ENCODE measurements around the gene PWP1.
"Not testable (repeated sequence)": the region's sequence is repeated elsewhere in the genome, so short reads cannot be mapped to it uniquely, and the experiment has no call there.

Gene PWP1

GRCh38 chr12:107668320-107669098, 17.1 kb upstream of the PWP1 start:
- no peak for DNase-seq (ENCODE audit: low read depth)

DNA sequence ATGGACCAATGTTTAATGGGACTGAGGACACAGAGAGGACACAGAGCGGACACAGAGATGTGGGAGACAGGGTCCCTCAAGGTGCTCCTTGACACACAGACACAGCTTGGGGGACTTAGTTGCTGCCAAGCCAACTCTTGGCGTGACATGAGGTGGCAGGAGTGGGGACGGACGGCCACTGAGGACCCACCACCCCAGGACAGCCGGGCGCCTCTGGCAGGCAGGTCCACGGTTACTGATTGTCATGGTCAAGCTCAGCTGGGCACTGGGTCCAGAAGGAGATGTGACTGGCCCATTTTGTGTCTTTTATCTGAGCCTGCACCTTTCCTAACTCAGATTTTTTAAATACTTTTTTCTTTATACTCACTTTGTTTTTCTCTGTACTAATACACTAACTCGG, 15.7 kb upstream of the PWP1 start:
- no peak for DNase-seq (ENCODE audit: low read depth)

DNA sequence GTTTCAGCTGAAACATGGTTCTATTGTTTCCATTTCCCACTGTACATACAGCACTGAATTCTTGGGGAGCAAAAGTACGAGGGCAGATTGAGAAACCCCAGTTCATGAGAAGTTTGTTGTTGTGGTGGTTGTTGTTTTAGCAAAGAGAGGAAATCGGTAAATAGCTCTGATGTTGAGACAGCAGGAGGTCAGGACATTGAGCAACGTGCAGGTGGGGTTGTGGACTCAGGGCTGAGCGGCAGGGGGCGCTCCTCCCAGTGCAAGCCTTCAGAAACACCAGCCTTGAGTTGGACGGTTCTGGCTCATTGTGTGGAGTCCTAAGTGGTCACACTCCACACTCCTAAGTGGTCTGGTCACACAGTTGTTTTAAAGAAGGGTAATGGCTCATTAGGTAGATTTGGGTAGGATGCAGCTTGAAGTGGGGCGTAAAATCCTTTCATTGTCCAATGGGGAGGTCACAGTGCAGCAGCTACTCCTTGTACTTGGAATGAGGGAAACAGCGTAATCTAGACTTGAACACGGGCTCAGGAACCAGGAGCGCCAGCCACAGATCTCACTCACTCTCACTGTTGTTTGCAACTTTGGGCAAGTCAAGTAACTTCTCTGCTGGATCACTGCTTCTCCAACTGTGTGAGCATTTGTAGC, 14.5 kb upstream of the PWP1 start:
- no peak for DNase-seq (ENCODE audit: low read depth)

- no peak for DNase-seq (ENCODE audit: low read depth)
These were observed 7.9 kb upstream of the PWP1 start for GRCh38 chr12:107677671-107678070.

GRCh38 chr12:107679336-107679735, 6.3 kb upstream of the PWP1 start:
- no peak for DNase-seq (ENCODE audit: low read depth)

- DNase-seq (ENCODE audit: low read depth): no peak
These were observed 4.2 kb upstream of the PWP1 start for GRCh38 chr12:107681455-107681835.

DNA sequence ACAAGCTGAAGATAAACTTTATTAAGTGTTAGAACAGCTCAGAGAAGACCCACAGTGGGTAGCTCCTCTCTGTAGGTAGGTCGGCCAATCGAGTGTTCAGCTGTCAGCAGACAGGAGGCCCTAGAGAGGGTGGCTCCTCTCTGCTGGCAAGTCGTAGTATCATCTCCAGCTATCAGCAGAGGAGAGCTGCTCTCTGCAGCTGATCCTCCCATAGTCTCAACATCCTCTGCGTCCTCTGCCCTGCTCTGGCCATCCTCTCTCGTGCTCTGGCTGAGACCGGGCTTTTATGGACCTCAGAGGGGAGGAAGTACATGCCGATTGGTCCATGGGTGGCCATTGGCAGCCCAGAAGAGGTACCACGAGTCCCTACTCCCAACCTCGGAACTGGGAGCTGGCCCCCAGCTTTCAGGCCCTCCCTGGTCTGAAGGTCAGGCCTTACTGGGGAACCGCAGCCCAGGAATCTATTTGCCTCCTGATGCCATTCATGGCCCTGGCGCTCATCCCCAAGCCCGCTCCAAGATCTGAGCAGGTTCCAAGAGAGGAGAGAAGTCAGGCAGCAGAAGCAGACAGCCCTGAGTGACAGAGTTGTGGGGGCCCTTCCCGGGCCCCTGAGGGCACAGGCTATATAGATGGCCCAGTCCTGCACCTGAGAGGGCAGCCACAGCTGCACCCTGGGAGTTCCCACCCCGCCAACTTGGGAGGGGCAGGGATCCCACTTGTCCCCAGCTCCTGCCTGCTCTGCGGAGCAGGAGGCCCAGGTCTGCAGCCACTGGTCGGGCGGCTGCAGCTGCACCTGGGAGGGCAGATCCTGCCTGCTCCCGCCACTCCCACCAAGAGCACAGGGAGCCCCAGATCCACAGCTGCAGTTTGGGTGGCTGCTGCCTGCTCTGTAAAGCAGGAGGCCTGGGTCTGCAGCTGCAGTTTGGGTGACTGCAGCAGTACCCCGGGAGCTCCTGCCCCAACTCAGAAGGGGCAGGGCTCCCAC, 3.5 kb upstream of the PWP1 start:
- no peak for DNase-seq (ENCODE audit: low read depth)

- no peak for DNase-seq (ENCODE audit: low read depth)
These were observed 1.4 kb upstream of the PWP1 start for GRCh38 chr12:107684029-107684795.

DNA sequence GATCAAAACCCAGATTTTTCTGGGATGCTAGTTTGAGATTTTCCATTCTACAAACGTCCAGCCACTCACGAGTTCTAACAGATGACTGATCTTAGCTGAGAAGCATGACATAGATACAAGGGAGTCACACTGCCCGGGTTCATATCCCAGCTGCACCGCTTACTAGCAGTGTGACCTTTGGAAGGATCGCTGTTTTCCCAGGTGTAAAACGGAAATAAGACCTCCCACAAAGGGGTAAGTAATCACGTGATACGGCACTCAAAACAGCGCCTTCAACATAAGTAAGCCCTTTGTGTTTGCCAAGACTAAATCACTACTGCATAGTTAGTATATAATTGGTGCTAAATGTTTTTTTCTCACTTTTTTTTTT, 624 bp upstream of the PWP1 start:
- DNase-seq (ENCODE audit: low read depth): no peak

GRCh38 chr12:107695772-107696171, 10.2 kb downstream of the PWP1 start:
- not testable (repeated sequence) for DNase-seq (ENCODE audit: low read depth)

- DNase-seq (ENCODE audit: low read depth): no peak
These were observed 16.5 kb downstream of the PWP1 start for GRCh38 chr12:107702106-107702505.

- DNase-seq (ENCODE audit: low read depth): no peak
These were observed 18.4 kb downstream of the PWP1 start for GRCh38 chr12:107704041-107704440.

GRCh38 chr12:107705522-107705921, 19.9 kb downstream of the PWP1 start:
- not testable (repeated sequence) for DNase-seq (ENCODE audit: low read depth)

GRCh38 chr12:107715780-107716179, 30.2 kb downstream of the PWP1 start:
- DNase-seq (ENCODE audit: low read depth): no peak

- DNase-seq (ENCODE audit: low read depth): no peak
These were observed 33.0 kb downstream of the PWP1 start for GRCh38 chr12:107718606-107719005.

DNA sequence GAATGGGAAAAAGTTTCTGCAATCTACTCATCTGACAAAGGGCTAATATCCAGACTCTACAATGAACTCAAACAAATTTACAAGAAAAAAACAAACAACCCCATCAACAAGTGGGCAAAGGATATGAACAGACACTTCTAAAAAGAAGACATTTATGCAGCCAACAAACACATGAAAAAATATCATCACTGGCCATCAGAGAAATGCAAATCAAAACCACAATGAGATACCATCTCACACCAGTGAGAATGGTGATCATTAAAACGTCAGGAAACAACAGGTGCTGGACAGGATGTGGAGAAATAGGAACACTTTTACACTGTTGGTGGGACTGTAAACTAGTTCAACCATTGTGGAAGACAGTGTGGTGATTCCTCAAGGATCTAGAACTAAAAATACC, 41.7 kb downstream of the PWP1 start:
- not testable (repeated sequence) for DNase-seq (ENCODE audit: low read depth)

GRCh38 chr12:107727742-107728141, 42.1 kb downstream of the PWP1 start:
- DNase-seq (ENCODE audit: low read depth): not testable (repeated sequence)

- DNase-seq (ENCODE audit: low read depth): no peak
These were observed 45.2 kb downstream of the PWP1 start for GRCh38 chr12:107730618-107731341.

DNA sequence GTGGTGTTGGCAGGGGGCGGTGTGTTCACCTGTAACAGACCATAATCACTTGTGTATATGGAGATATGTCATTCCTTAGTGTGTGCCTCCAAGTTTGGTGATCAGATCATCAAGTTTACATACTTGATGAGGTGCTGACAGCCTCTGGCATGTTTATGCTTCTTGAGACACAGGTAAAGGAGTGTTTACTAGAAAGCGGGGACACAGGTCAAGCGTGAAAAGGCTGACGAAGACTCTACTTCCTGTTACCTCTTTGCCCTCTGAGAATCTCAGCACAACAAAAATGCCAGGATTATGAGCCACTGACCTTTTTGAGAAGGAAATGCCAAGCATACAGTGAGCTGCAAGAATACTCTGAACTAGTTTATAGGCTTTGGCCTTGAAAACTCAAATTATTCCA, 45.8 kb downstream of the PWP1 start:
- DNase-seq (ENCODE audit: low read depth): no peak

- DNase-seq (ENCODE audit: low read depth): no peak
These were observed 46.8 kb downstream of the PWP1 start for GRCh38 chr12:107732365-107732764.

DNA sequence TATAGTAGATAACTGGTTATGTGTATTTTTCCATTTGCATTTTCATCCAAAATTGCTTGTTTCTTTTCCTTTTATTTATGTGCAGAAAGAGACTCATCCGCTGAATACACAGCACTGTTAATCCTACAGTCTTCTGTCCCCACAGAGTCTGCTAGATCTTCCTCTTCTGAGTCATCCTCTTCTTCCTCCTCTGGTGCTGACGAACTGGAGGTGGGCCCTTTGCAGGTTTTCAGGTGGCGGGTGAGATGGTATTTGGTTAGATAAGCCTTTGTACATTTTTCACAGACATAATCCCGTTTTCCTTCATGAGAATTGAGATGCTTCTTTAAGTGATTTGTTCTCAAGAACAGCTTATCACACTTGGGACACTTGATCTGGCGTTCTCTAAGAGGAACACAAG, 48.5 kb downstream of the PWP1 start:
- DNase-seq (ENCODE audit: low read depth): no peak
